SK-N-MC (cell line): Measurements from ENCODE around the gene MYPN.

Experiments
- DNase-seq: peaks from one replicate; pipeline ENCODE4 v3.0.0-alpha.2; 2011; ENCODE audit warnings: low read depth, low spot score
- H3K27ac ChIP-seq: fragments of 200-600 bp; sonication (generic); 2 replicates; pipeline ENCODE4 v1.5.1; 2016; ENCODE audit warnings: mixed run types
- H3K36me3 ChIP-seq: fragments of 200-600 bp; sonication (generic); 2 replicates; pipeline ENCODE4 v1.6.1; 2017; ENCODE audit warnings: antibody characterized with exemption, low read length, mixed read lengths; ENCODE audit not compliant: insufficient read depth
- H3K4me3 ChIP-seq: fragments of 200-600 bp; sonication (generic); 2 replicates; pipeline ENCODE4 v1.5.1; 2016
- H3K9ac ChIP-seq: fragments of 200-600 bp; sonication (generic); 2 replicates; pipeline ENCODE4 v1.8.0; 2017; ENCODE audit warnings: mixed run types, mixed read lengths; ENCODE audit not compliant: insufficient read length
- H3K9me3 ChIP-seq: fragments of 200-600 bp; sonication (generic); 2 replicates; pipeline ENCODE4 v1.6.1; 2017; ENCODE audit warnings: low read depth, mild to moderate bottlenecking, antibody characterized with exemption, low read length, moderate library complexity, mixed read lengths
- EZH2 ChIP-seq: fragments of 200-600 bp; sonication (generic); IDR thresholded peaks from one replicate; pipeline ENCODE4 v1.6.1; 2017; ENCODE audit warnings: antibody characterized with exemption
- FOXP2 ChIP-seq: optimal IDR thresholded peaks from 2 replicates; pipeline ENCODE3; 2011; ENCODE audit warnings: mild to moderate bottlenecking, moderate library complexity; ENCODE audit not compliant: insufficient read depth; ENCODE audit errors: extremely low read length, control extremely low read depth
- POLR2AphosphoS5 ChIP-seq: IDR thresholded peaks from 2 replicates; pipeline ENCODE4 v1.6.1; 2012; ENCODE audit warnings: mild to moderate bottlenecking, low read depth, low read length, borderline replicate concordance

Gene MYPN

GRCh38 chr10:68251625-68252495, 142.6 kb downstream of the MYPN start:
- Histone ChIP-seq H3K27ac (no peak overlapping the region), H3K36me3 (no peaks in the 10 kb centered on the region), H3K9ac (no peak overlapping the region), H3K9me3 (no peaks in the 10 kb centered on the region), H3K4me3 (no peak overlapping the region)
- no peak for DNase-seq
- no peak for TF ChIP-seq FOXP2
- TF ChIP-seq POLR2AphosphoS5: no peak
- no peak for TF ChIP-seq EZH2

DNA sequence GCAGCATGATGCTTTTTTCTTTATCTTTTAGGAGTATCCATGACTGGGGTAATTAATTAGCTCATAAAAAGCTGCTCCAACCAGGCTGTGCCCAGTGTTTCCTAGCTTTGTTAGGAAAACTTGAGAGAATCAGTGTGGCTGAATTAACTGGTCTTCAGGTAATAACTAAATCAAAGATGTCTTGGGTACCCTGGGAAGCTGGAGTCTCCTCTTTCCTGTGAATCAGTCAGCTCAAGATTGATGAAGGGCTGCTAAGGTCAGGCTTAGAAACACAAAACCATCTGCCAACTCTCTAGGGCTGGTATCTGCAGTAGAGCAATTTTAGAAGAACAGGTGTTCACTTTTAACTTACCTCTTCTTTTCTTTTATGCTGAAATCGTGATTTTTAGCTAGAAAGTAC, 144.1 kb downstream of the MYPN start:
- H3K9ac ChIP-seq: no peak overlapping the region
- H3K4me3 ChIP-seq: no peak overlapping the region
- no peaks in the 10 kb centered on the region for H3K36me3 ChIP-seq
- DNase-seq: no peak
- H3K27ac ChIP-seq: no peak overlapping the region
- no peaks in the 10 kb centered on the region for H3K9me3 ChIP-seq
- no peak for TF ChIP-seq EZH2
- TF ChIP-seq POLR2AphosphoS5: no peak
- TF ChIP-seq FOXP2: no peak

GRCh38 chr10:68261132-68261856, 152.0 kb downstream of the MYPN start:
- Histone ChIP-seq H3K9me3 (no peaks in the 10 kb centered on the region), H3K4me3 (no peak overlapping the region), H3K36me3 (no peaks in the 10 kb centered on the region), H3K9ac (no peak overlapping the region), H3K27ac (no peak overlapping the region)
- no peak for TF ChIP-seq EZH2
- no peak for TF ChIP-seq FOXP2
- TF ChIP-seq POLR2AphosphoS5: no peak
- no peak for DNase-seq
